Stimulated activated CD8-positive, alpha-beta memory T cell treated with anti-CD3 and anti-CD28 coated beads, Interleukin-7, amount 100 ng/mL, for 4 hours (primary cell): ENCODE results near the gene NDUFB2.
"Not testable (repeated sequence)": the region's sequence is repeated elsewhere in the genome, so short reads cannot be mapped to it uniquely, and the experiment has no call there.

ENCODE experiments used
- DNase-seq, 2 donors: peaks; one replicate each; pipeline ENCODE4 v3.0.0-alpha.2; 2020; ENCODE audit warnings: low read depth in 2 of 2

Gene NDUFB2

GRCh38 chr7:140689199-140690152 lies 7.0 kb upstream of the NDUFB2 start:
- no peak for DNase-seq

- DNase-seq, result no peak
These were observed 5.0 kb upstream of the NDUFB2 start for GRCh38 chr7:140691376-140692045.

- DNase-seq, result not testable (repeated sequence)
These were observed 2.7 kb upstream of the NDUFB2 start for GRCh38 chr7:140693849-140694248.

GRCh38 chr7:140694592-140694991 lies 1.9 kb upstream of the NDUFB2 start:
- no peak for DNase-seq

- no peak for DNase-seq
These were observed 1.1 kb upstream of the NDUFB2 start for GRCh38 chr7:140695381-140695780.

GRCh38 chr7:140696024-140696679 lies 356 bp upstream of the NDUFB2 start:
- peak; percentile 89 to 93 for DNase-seq

GRCh38 chr7:140697447-140698143 lies 1.1 kb downstream of the NDUFB2 start:
- no peak for DNase-seq

GRCh38 chr7:140698477-140698876 lies 2.0 kb downstream of the NDUFB2 start:
- no peak for DNase-seq

- no peak for DNase-seq
These were observed 6.3 kb downstream of the NDUFB2 start for GRCh38 chr7:140702774-140703173.

GRCh38 chr7:140704205-140704604 lies 7.7 kb downstream of the NDUFB2 start:
- no peak for DNase-seq

- no peak for DNase-seq
These were observed 10.6 kb downstream of the NDUFB2 start for GRCh38 chr7:140707132-140707531.

GRCh38 chr7:140708764-140709163 lies 12.3 kb downstream of the NDUFB2 start:
- DNase-seq, result not testable (repeated sequence)

GRCh38 chr7:140712392-140712791 lies 15.9 kb downstream of the NDUFB2 start:
- not testable (repeated sequence) for DNase-seq

GRCh38 chr7:140714331-140715040 lies 18.0 kb downstream of the NDUFB2 start:
- no peak for DNase-seq

GRCh38 chr7:140719721-140720120 lies 23.2 kb downstream of the NDUFB2 start:
- no peak for DNase-seq

GRCh38 chr7:140722254-140722653 lies 25.7 kb downstream of the NDUFB2 start:
- DNase-seq, result no peak

- no peak for DNase-seq
These were observed 26.5 kb downstream of the NDUFB2 start for GRCh38 chr7:140723006-140723405.

- no peak for DNase-seq
These were observed 27.1 kb downstream of the NDUFB2 start for GRCh38 chr7:140723574-140723973.

- no peak for DNase-seq
These were observed 28.2 kb downstream of the NDUFB2 start for GRCh38 chr7:140724706-140725105.

- no peak for DNase-seq
These were observed 29.8 kb downstream of the NDUFB2 start for GRCh38 chr7:140726281-140726680.

- DNase-seq, result no peak
These were observed 35.9 kb downstream of the NDUFB2 start for GRCh38 chr7:140732416-140732815.
